Urothelium cell line (cell line): ENCODE results near the gene GPR179.

Experiments used
- DNase-seq: peaks from one replicate; pipeline ENCODE4 v3.0.0; 2011; ENCODE audit warnings: low spot score, mixed read lengths
- FAIRE-seq: peaks from 2 replicates; lab custom pipeline; 2011; peaks lifted over from hg19 to GRCh38; lab: Jason Lieb, UNC

GPR179 gene, protein sequence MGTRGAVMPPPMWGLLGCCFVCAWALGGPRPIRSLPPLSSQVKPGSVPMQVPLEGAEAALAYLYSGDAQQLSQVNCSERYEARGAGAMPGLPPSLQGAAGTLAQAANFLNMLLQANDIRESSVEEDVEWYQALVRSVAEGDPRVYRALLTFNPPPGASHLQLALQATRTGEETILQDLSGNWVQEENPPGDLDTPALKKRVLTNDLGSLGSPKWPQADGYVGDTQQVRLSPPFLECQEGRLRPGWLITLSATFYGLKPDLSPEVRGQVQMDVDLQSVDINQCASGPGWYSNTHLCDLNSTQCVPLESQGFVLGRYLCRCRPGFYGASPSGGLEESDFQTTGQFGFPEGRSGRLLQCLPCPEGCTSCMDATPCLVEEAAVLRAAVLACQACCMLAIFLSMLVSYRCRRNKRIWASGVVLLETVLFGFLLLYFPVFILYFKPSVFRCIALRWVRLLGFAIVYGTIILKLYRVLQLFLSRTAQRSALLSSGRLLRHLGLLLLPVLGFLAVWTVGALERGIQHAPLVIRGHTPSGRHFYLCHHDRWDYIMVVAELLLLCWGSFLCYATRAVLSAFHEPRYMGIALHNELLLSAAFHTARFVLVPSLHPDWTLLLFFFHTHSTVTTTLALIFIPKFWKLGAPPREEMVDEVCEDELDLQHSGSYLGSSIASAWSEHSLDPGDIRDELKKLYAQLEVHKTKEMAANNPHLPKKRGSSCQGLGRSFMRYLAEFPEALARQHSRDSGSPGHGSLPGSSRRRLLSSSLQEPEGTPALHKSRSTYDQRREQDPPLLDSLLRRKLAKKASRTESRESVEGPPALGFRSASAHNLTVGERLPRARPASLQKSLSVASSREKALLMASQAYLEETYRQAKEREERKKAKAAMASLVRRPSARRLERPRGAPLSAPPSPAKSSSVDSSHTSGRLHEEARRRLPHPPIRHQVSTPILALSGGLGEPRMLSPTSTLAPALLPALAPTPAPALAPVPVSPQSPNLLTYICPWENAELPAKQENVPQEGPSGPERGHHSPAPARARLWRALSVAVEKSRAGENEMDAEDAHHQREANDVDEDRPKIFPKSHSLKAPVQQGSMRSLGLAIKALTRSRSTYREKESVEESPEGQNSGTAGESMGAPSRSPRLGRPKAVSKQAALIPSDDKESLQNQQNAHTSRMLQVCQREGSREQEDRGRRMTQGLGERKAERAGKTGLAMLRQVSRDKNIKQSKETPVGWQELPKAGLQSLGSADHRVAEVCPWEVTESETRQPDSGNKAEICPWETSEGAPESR (N-terminal part only)

DNA sequence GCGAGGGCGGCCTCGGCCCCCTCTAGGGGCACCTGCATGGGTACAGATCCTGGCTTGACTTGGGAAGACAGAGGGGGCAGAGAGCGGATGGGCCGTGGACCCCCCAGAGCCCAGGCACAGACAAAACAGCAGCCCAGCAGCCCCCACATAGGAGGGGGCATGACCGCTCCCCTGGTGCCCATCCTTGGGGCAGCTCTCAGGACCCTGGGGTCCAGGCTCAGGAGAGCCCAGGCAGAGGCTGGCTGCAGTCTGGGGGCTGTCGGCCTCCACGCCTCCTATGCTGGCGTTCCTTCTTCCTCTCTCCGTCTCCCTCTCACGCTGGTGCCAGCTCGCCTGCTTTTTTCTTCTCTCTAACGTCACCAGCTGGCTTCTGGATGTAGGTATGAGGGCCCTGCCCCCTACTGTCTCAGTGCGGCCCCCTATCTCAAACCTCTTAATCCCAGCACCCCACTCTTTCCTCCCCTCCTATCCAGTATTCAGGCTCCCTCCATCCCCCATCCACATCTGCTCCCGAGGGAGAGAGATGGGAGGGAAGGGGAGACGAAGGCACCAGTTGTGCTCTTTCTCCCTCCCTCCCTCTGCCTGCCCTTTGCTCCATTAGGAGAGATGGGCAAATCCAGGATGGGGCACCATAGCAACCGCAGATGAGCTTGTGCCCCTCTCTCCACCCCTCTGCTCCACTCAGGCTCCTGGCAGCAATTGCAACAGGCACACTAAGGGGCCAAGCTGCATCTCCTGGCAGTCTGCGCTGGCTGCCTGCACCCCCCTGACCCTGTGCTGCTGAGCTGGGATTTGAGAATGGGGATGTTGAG is at the start of gene GPR179:
Gene GPR179, minus strand, starts transcription at position 349 of the 812 bp plus-strand sequence. Its CDS starts 167 bp downstream, at position 182.
- DNase-seq: no peak

GRCh38 chr17:38379448-38379847 is 35.7 kb upstream of the GPR179 start:
- FAIRE-seq: no peak
- DNase-seq: no peak

More for the DNA sequence above, at the start of gene GPR179:
- no peak for FAIRE-seq

DNA sequence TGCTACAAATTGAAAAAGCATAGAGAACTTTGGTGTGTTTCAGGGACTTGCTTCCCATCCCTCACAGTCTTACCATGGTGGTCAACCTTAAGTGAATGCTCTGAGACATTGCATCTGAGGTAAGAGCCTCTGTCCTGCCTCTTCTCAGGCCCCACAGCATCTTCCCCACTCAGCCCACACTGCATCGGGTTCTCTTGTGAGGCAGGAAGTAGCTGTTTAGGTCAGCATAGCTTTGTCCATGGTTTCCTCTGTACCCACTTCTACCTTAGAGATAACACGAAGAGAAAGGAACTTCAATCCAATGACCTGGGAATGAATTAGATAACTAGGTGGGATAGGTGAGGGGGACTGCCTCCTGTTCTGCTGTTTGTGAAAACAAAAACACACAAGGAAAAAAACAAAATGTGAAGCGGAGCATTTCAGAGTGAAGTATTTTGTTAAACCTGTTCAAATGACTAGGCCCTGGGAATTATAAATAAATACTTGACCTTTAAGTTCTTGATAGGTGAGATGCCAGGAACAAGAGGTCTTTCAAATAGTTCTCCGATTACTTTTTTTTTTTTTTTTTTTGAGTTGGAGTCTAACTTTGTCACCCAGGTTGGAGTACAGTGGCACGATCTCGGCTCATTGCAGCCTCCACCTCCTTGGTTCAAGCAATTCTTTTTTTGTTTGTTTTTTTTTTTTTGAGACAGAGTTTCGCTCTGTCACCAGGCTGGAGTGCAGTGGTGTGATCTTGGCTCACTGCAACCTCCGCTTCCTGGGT is 25.5 kb upstream of the GPR179 start:
- no peak for DNase-seq
- FAIRE-seq: no peak

DNA sequence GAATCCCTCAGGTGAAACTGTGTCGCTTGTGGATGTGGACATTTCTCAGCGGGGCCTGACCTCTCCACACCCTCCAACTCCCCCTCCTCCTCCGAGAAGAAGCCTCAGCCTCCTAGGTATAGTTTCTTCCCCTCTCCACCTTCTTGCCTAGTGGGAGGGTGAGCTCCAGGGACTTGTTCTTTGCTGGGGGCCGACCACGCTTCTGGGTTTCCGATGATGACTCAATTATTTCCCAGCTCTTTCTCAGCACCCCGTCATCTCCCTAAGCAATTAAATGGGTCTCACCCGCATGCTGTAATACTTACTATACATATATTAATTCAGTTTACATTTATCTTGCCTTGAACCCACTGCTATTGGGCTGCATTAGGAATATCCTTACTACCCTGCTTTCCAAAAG is 21.0 kb upstream of the GPR179 start:
- FAIRE-seq (no peak), DNase-seq (no peak)

DNA sequence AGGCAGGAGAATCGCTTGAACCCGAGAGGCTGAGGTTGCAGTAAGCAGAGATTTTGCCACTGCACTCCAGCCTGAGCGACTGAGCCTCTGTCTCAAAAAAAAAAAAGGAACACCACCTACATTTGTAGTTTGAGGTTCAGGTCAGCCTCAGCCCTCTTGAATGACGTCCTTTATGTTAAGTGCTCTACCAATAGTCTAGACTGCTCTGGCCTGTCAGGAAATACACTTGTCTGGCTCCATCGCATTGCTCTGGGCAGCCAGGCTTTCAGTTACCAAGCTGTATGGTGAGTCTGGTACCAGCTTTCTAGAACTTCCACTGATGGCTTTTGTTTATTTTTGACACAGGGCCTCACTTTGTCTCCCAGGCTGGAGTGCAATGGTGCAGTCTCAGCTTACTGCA is 19.3 kb upstream of the GPR179 start:
- DNase-seq (no peak), FAIRE-seq (no peak)

DNA sequence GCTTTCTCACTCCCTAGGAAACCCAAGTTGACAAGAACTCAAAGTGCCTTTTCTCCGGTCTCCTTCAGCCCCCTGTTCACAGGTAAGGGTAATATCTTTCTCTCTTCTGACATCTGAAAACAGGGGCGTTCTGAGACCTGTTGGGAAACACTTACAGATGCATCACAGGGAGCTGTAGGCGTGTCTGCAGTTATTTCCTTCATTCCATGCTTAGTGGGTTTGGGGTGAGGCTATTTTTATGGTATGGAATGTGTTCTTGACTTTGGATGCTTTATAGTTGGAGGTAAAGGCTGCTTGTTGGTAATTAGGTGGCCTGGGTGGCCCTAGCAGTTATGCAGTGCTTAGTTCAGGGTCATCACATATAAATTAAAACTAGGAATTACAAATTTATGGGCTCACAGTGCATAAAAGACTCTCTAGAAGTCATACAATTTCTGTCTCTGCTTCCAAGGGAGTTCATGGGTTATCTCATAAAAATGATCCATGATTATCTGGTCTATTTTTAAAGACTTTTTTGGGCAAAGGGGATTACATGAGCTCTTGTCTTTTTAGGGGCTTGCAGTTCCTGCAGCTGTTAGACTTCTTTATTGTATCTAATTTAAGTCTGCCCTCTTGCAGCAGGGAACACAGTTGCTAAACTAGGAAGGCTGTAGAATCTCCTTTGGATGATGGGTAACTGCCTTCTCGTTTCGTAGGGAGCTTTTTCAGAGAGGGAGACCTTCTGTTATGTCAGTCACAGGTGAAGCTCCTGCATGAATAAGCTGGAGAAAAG is 18.1 kb upstream of the GPR179 start:
- DNase-seq (no peak), FAIRE-seq (no peak)

GRCh38 chr17:38358586-38359513 is 15.1 kb upstream of the GPR179 start:
- FAIRE-seq: no peak

DNA sequence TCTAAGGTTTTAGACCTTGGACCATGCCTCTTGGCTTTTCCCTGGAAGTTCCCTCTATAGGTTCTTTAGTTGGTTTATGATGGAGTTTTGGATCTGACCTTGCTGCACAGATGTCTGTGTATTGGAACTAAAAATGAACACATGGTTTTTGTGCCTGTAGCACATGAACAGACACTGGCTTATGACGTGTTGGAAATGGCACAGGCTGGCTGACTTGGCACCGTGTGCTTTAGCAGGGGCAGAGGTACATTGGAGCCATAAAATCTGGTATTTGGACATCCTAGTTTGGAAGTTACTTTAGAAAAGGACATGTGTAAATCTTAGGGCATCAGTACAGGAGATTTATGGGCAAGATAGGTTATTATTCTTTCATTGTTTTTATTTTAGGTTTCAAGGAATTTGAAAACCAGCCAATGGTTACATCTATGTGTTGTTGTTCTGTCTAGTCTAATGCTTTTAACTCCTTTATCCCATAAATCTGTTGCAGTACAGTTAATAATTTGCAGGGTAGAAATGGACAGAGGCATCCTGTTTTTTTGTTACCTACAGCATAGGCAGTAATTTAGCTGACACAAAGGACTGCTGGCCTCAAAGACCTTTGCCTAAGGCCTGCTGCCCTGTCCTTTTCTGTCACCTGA is 13.8 kb upstream of the GPR179 start:
- DNase-seq (no peak), FAIRE-seq (no peak)

More at GRCh38 chr17:38358586-38359513, 15.1 kb upstream of the GPR179 start:
- DNase-seq: no peak

DNA sequence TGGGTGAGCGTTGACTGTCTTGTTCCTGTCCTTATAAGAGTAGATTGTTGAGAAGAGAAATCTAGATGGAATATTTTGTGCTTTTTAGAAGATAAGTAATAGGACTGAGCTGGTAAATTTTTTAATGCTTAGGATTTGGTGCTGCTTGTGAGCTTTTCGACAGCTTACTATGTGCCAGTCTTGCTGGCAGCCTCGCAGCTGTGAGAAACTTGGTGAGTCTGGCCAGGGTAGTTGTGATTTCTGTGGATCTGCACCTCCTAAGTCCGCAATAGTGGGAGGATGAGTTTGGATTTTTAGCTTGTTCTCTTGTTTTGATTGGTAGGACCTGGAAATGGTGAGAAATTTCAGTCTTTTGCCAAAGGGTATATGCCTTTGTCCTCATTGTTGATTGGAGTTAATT is 11.5 kb upstream of the GPR179 start:
- FAIRE-seq: no peak
- no peak for DNase-seq

DNA sequence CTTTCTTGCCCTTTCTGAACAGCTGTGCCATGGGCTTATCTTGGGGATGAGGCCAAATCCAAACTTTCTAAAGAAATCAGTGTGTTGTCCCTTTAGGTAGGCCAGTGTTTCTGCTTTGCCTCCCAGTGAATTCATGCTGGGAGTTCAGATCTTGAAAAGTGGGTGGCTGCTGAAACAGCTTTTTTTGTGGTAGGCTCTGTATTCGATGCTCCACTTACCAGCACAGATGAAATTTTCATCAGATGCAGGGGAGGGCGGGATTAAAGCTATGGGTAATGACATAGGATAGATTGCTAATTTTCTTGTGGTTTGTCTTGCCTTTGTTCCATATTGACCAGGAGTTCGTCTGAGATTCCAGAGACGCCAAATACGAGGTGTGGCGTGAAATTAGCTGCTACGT is 10.7 kb upstream of the GPR179 start:
- FAIRE-seq (no peak), DNase-seq (no peak)

- DNase-seq: no peak
- no peak for FAIRE-seq
Measured at GRCh38 chr17:38353668-38354067, 9.9 kb upstream of the GPR179 start.

- DNase-seq (no peak), FAIRE-seq (no peak)
Measured at GRCh38 chr17:38353086-38353604, 9.4 kb upstream of the GPR179 start.

GRCh38 chr17:38352245-38353085 is 8.7 kb upstream of the GPR179 start:
- DNase-seq (peak; percentile 25), FAIRE-seq (no peak)

GRCh38 chr17:38351412-38352222 is 7.9 kb upstream of the GPR179 start, which contains the start of gene SOCS7:
TSS of gene SOCS7 (plus strand) at chr17:38351844. CDS start at chr17:38352053, 209 bp downstream.
- DNase-seq (peak; percentile 97), FAIRE-seq (no peak)

GRCh38 chr17:38350035-38350434 is 6.3 kb upstream of the GPR179 start:
- FAIRE-seq (no peak), DNase-seq (no peak)
